Globus pallidus (tissue), 1 donor: ENCODE results near the gene TEX2.

Experiments used
- DNase-seq: peaks from one replicate; pipeline ENCODE4 v3.0.0-alpha.2; 2015; ENCODE audit warnings: low spot score

Gene TEX2

GRCh38 chr17:64269687-64270649, 6.9 kb upstream of the TEX2 start:
- DNase-seq = peak; percentile 33

- DNase-seq = no peak
These were observed 1.8 kb upstream of the TEX2 start for GRCh38 chr17:64264891-64265290.

- peak; percentile 33 for DNase-seq
These were observed 661 bp downstream of the TEX2 start for GRCh38 chr17:64262198-64262999.

DNA sequence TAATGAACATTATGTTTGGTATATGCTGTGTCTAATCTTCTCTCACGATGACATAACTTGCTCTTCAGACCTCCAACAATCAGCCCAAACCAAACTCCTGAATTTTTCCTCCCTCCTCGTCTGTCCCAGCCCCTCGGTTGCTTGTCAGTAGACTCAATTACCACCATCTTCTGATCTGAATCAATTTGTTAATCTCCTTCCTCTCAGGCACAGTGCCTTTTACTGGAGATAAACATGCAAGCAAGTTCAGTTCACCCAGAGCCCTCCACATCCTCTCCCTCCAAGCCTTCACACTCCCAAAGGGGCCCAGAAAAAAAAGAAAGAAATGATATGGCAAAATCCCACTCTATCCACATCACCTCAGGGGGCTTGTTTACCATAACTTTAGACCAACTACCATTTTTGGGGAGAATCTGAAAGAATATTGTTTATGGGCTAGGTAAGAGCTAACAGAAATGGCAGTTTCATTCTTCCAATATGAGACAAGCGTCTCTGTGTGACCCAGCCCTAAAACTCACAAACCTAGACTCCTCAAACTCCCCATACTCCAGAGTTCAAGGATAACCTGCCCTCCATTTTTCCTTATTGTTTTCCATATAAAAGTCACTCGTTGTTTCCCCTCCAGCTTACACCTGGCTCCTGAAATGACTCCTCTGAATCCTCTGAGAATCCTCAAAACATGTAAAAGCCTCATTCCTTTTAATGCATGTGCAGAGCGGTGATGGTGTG, 1.5 kb downstream of the TEX2 start:
- DNase-seq = no peak

- DNase-seq = no peak
These were observed 2.2 kb downstream of the TEX2 start for GRCh38 chr17:64260886-64261285.

DNA sequence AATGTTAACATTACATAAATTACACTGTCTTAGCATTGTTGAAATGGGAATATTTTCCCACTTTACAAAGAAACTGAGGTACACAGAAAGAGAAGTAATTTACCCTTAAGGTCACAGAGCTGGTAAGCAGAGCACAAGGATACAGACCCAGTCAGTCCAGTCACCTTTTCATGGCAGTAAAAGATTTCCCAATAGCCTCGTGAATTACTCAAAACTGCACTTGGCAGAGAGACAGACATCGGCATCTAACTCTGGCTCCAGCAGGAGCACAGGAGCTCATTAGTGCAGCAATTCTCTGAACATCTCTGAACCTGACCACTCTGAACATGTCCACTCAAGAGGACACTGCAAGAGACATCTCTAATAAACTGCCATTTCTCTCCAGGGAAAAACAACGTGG, 3.1 kb downstream of the TEX2 start:
- DNase-seq = no peak

- no peak for DNase-seq
These were observed 3.6 kb downstream of the TEX2 start for GRCh38 chr17:64259426-64259825.

GRCh38 chr17:64256913-64257807, 5.9 kb downstream of the TEX2 start:
- no peak for DNase-seq

DNA sequence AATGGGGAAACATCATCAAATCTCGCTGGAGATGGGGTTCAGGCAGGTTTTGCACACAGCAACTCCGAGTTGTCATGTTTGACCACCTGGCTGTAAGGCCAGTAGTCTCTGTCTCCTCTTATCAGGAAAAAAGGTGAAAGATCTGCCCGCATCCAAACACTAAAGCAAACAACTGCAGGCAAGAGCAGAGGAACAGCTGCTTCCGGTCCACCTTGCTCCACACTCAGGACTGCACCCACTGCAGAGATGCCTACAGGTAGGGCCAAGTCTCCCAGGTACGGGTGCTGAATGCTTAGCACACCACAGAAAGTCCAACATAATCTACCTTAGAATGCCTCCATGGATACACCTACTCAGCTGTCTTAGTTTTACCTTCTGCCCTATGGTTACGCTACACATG, 7.3 kb downstream of the TEX2 start:
- DNase-seq = no peak

DNA sequence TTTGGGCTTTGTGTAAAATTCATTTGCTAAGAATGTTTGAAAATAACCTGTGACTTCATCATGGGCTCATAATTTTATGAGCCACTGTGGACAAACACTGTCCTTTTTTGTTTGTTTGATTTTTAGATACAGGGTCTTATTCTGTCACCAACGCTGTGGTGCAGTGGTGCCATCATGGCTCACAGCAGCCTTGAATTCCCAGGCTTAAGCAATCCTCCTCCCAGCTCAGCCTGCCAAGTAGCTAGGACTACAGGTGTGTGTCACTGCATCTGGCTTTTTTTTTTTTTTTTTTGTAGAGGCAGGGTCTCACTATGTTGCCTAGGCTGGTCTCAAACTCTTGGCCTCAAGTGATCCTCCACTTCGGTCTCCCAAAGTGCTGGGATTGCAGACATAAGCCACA, 8.3 kb downstream of the TEX2 start:
- no peak for DNase-seq

- DNase-seq = no peak
These were observed 9.6 kb downstream of the TEX2 start for GRCh38 chr17:64253470-64253869.

DNA sequence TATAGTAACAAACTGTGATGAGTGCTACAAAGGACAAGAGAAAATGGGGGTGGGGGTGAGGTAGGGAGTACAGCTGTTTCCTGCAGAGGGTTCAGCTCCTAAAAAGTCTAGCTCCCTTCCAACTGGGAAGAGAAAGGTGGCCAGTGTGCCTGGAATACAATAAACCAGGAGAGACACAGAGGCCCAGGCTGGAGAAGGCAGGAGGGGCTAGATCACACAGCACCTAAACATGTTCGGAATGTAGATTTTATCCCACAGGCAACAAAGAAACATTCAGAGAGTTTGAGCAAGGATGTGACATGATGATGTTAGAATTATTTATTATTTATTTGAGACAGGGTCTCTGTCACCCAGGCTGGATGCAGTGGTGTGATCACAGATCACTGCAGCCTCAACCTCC, 10.2 kb downstream of the TEX2 start:
- no peak for DNase-seq

GRCh38 chr17:64250233-64250835, 12.7 kb downstream of the TEX2 start:
- no peak for DNase-seq

- DNase-seq = no peak
These were observed 15.2 kb downstream of the TEX2 start for GRCh38 chr17:64247836-64248235.

GRCh38 chr17:64245218-64246145, 17.6 kb downstream of the TEX2 start:
- DNase-seq = no peak

GRCh38 chr17:64244165-64244564, 18.9 kb downstream of the TEX2 start:
- no peak for DNase-seq

GRCh38 chr17:64243340-64243739, 19.7 kb downstream of the TEX2 start:
- no peak for DNase-seq

DNA sequence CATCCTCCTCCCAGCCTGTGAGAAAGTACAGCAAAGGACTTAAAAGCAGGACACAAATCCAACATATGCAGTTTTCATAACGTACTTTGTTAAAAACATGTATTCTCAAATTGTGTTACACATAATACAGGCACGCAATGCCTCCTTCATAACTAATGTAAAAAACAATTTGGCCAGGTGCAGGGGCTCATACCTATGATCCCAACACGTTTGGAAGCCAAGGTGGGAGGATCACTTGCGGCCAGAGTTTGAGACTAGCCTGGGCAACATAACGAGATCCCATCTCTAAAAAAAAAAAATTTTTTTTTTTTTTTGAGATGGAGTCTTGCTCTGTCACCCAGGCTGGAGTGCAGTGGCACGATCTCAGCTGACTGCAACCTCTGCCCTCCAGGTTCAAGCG, 20.4 kb downstream of the TEX2 start:
- no peak for DNase-seq

GRCh38 chr17:64240741-64241347, 22.2 kb downstream of the TEX2 start:
- peak; percentile 41 for DNase-seq
